Lower lobe of right lung (tissue), 2 donors: Measurements from ENCODE around the gene EPHA6. TPM values are rescaled to one million over a fixed set of nuclear protein-coding genes. Genes with fewer than 3 reads are reported as not detected.
"Not testable (repeated sequence)": the region's sequence is repeated elsewhere in the genome, so short reads cannot be mapped to it uniquely, and the experiment has no call there.

Experiments
- ATAC-seq, 2 donors: fragments of 200-7000 bp; cut with Tn5 transposase; one replicate each; pipeline ENCODE4 v1.9.1; 2020 to 2022; ENCODE audit warnings: mild to moderate bottlenecking in 2 of 2, moderate library complexity in 2 of 2
- DNase-seq: peaks from one replicate; pipeline ENCODE4 v3.0.0-alpha.2; 2020
- H3K27ac ChIP-seq: fragments of 200-600 bp; one replicate; pipeline ENCODE4 v1.8.0; 2022
- H3K27me3 ChIP-seq: fragments of 200-600 bp; one replicate; pipeline ENCODE4 v1.8.0; 2022; ENCODE audit warnings: low read depth
- H3K36me3 ChIP-seq: fragments of 200-600 bp; one replicate; pipeline ENCODE4 v1.8.0; 2022; ENCODE audit warnings: mild to moderate bottlenecking
- H3K4me1 ChIP-seq: fragments of 200-600 bp; one replicate; pipeline ENCODE4 v1.8.0; 2022
- H3K4me3 ChIP-seq: fragments of 200-600 bp; one replicate; pipeline ENCODE4 v1.8.0; 2022; ENCODE audit warnings: mild to moderate bottlenecking
- H3K9me3 ChIP-seq: fragments of 200-600 bp; one replicate; pipeline ENCODE4 v1.8.0; 2022
- intact Hi-C: fragments of 100-400 bp; cut with DNase I; formaldehyde crosslinking; loops from one replicate; pipeline ENCODE4 v1.11.0; 2022
- total RNA-seq: library from RNA; stranded (reverse); fragmentation: NEBNext Ultra II Directional; extraction: Animal tissue kit (Norgen Biotek cat#: 25700); gene quantifications from one replicate; pipeline ENCODE4 v1.2.1, GENCODE V29; 2021
- TF ChIP-seq, protein P1 (sequence below): fragments of 200-600 bp; IDR thresholded peaks from one replicate; pipeline ENCODE4 v1.8.0; 2022; ENCODE audit warnings: antibody characterized with exemption, mild to moderate bottlenecking
- donor health status: DM: no; HTN: yes; CAD: no; lungs with severe emphysema.

Gene EPHA6
- total RNA-seq, 1 donor from 2014 or later: 0.53 TPM

DNA sequence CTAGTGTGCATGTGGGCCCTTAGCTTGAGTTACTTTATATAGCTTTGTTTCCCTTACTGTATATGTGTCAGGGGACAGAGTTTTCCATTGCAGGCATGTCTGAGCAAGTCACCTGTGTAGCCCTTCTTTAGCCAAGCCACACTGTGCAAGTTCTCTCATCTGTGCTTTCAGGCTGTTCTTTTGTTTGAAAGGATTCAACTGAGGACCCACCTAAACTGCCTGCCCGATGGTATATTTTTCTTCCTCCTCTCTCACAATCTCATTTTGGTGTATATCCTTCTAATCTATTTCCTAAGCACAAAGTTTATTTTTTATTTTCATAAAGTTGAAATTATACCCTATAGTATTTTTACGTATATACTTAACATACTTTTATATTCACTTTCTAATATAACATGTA, 690.1 kb downstream of the EPHA6 start:
- intact Hi-C loops: no loop called here
- no peak overlapping the region for H3K4me3 ChIP-seq
- H3K4me1 ChIP-seq: no peaks in the 10 kb centered on the region
- TF ChIP-seq, protein P1, sequence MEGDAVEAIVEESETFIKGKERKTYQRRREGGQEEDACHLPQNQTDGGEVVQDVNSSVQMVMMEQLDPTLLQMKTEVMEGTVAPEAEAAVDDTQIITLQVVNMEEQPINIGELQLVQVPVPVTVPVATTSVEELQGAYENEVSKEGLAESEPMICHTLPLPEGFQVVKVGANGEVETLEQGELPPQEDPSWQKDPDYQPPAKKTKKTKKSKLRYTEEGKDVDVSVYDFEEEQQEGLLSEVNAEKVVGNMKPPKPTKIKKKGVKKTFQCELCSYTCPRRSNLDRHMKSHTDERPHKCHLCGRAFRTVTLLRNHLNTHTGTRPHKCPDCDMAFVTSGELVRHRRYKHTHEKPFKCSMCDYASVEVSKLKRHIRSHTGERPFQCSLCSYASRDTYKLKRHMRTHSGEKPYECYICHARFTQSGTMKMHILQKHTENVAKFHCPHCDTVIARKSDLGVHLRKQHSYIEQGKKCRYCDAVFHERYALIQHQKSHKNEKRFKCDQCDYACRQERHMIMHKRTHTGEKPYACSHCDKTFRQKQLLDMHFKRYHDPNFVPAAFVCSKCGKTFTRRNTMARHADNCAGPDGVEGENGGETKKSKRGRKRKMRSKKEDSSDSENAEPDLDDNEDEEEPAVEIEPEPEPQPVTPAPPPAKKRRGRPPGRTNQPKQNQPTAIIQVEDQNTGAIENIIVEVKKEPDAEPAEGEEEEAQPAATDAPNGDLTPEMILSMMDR: no peak
- peaks cover 10% of the 10 kb centered on the region for H3K9me3 ChIP-seq
- no peak for DNase-seq
- no peaks in the 10 kb centered on the region for H3K36me3 ChIP-seq
- H3K27me3 ChIP-seq: no peaks in the 10 kb centered on the region
- no peak for ATAC-seq
- no peak overlapping the region for H3K27ac ChIP-seq

DNA sequence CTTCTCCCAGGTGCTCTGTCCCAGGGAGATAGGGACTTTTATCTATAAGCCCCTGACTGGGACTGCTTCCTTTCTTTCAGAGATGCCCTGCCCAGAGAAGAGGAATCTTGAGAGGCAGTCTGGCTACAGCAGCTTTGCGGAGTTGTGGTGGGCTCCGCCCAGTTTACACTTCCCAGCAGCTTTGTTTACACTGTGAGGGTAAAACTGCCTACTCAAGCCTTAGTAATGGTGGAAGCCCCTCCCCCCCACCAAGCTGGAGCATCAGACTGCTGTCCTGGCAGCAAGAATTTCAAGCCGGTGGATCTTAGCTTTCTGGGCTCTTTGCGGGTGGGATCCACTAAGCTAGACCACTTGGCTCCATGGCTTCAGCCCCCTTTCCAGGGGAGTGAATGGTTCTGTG, 696.4 kb downstream of the EPHA6 start:
- TF ChIP-seq, protein P1: no peak
- DNase-seq (no peak), ATAC-seq (no peak)
- H3K9me3 ChIP-seq: no peaks in the 10 kb centered on the region
- intact Hi-C loops: no loop called here
- H3K27me3 ChIP-seq: no peaks in the 10 kb centered on the region
- no peaks in the 10 kb centered on the region for H3K4me1 ChIP-seq
- H3K27ac ChIP-seq: no peak overlapping the region
- H3K4me3 ChIP-seq: no peak overlapping the region
- H3K36me3 ChIP-seq: no peaks in the 10 kb centered on the region

- intact Hi-C loops: no loop called here
- Histone ChIP-seq H3K36me3 (no peaks in the 10 kb centered on the region), H3K9me3 (no peaks in the 10 kb centered on the region), H3K27me3 (no peaks in the 10 kb centered on the region), H3K27ac (no peak overlapping the region), H3K4me3 (no peak overlapping the region), H3K4me1 (no peaks in the 10 kb centered on the region)
- ATAC-seq (no peak), DNase-seq (no peak)
- TF ChIP-seq, protein P1: no peak
Observed at GRCh38 chr3:97515076-97515475, 700.7 kb downstream of the EPHA6 start.

DNA sequence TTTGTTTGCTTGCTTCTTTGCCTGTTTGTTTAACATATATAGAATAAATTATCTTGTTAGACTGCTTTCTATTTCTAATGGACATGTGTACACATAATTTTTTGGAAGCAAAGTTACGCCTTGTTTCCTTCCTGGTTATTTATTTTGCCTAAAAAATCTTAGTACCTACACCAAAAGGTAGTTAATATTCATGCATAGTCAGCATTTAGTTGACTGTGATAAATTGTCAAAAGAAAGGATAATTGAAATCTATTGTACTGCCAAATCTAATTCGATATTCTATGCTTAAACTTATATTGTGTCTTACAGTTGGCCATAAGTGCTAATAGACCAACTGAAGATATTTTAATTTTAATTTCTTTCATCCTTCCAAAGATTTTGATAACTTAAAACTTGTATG, 716.3 kb downstream of the EPHA6 start:
- ATAC-seq: no peak
- TF ChIP-seq, protein P1: no peak

DNA sequence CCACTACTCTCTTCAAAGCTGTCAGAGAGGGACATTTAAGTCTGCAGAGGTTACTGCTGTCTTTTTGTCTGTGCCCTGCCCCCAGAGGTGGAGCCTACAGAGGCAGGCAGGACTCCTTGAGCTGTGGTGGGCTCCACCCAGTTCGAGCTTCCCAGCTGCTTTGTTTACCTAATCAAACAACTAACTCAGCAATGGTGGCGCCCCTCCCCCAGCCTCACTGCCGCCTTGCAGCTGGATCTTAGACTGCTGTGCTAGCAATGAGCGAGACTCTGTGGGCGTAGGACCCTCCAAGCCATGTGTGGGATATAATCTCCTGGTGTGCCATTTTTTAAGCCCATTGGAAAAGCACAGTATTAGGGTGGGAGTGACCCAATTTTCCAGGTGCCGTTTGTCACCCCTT, 733.2 kb downstream of the EPHA6 start:
- intact Hi-C loops, ATAC-seq, H3K4me1 ChIP-seq, DNase-seq, H3K36me3 ChIP-seq, H3K4me3 ChIP-seq, H3K9me3 ChIP-seq, H3K27ac ChIP-seq, H3K27me3 ChIP-seq: not testable (repeated sequence)

More for the DNA sequence above, 716.3 kb downstream of the EPHA6 start:
- no peak for DNase-seq
- H3K36me3 ChIP-seq: no peaks in the 10 kb centered on the region
- H3K4me3 ChIP-seq: no peak overlapping the region
- H3K9me3 ChIP-seq: no peaks in the 10 kb centered on the region
- intact Hi-C loops: no loop called here
- H3K4me1 ChIP-seq: no peaks in the 10 kb centered on the region
- H3K27ac ChIP-seq: no peak overlapping the region
- no peaks in the 10 kb centered on the region for H3K27me3 ChIP-seq

GRCh38 chr3:97550408-97550807, 736.0 kb downstream of the EPHA6 start:
- Histone ChIP-seq H3K27me3 (no peaks in the 10 kb centered on the region), H3K9me3 (no peaks in the 10 kb centered on the region), H3K36me3 (no peaks in the 10 kb centered on the region), H3K27ac (no peak overlapping the region), H3K4me1 (no peaks in the 10 kb centered on the region), H3K4me3 (no peak overlapping the region)
- TF ChIP-seq, protein P1: no peak
- DNase-seq (no peak), ATAC-seq (no peak)
- intact Hi-C loops: no loop called here
